Hematopoietic multipotent progenitor cell treated with erythropoietin and hydrocortisone succinate and interleukin-3 and kit ligand, for 15 days (in vitro differentiated cells): ENCODE data around the gene TAPBP.
A peak's percentile ranks its signal among the peaks of the same experiment; 100 is the strongest.

Source experiments
- DNase-seq: peaks from one replicate; pipeline ENCODE4 v3.0.0-alpha.2; 2015; ENCODE audit warnings: low spot score

The TAPBP gene

GRCh38 chr6:33296797-33297405, 17.0 kb downstream of the TAPBP start:
- no peak for DNase-seq

GRCh38 chr6:33295621-33296369, 18.1 kb downstream of the TAPBP start:
- DNase-seq = no peak

- no peak for DNase-seq
These were observed 19.6 kb downstream of the TAPBP start for GRCh38 chr6:33294086-33294823.

GRCh38 chr6:33292996-33293682, 20.7 kb downstream of the TAPBP start:
- DNase-seq = no peak

GRCh38 chr6:33290459-33290858, 23.4 kb downstream of the TAPBP start:
- no peak for DNase-seq

- DNase-seq = no peak
These were observed 24.0 kb downstream of the TAPBP start for GRCh38 chr6:33289784-33290315.

- DNase-seq = peak; percentile 93
These were observed 24.7 kb downstream of the TAPBP start, which contains the start of the genes PFDN6 and WDR46 for GRCh38 chr6:33288921-33289783. Gene PFDN6 (plus strand): TSS chr6:33289601. CDS start chr6:33289857, 256 bp downstream. Gene WDR46 (minus strand): TSS chr6:33289239. CDS start chr6:33289170, 69 bp downstream.

- DNase-seq = no peak
These were observed 25.5 kb downstream of the TAPBP start for GRCh38 chr6:33288141-33288920.

- DNase-seq = no peak
These were observed 26.6 kb downstream of the TAPBP start for GRCh38 chr6:33286946-33287914.

- peak; percentile 70 for DNase-seq
These were observed 28.7 kb downstream of the TAPBP start for GRCh38 chr6:33285214-33285613.

GRCh38 chr6:33280539-33280938, 33.3 kb downstream of the TAPBP start:
- DNase-seq = no peak

- DNase-seq = peak; percentile 39
These were observed 33.8 kb downstream of the TAPBP start for GRCh38 chr6:33279971-33280511.

GRCh38 chr6:33279257-33279695, 34.6 kb downstream of the TAPBP start:
- DNase-seq = no peak

GRCh38 chr6:33278810-33279209, 35.1 kb downstream of the TAPBP start:
- DNase-seq = no peak

GRCh38 chr6:33278392-33278741, 35.5 kb downstream of the TAPBP start:
- no peak for DNase-seq

GRCh38 chr6:33277663-33278391, 36.1 kb downstream of the TAPBP start:
- no peak for DNase-seq

GRCh38 chr6:33276864-33277662, 36.8 kb downstream of the TAPBP start, which contains the start of gene B3GALT4:
Gene B3GALT4 (plus strand): TSS chr6:33277123. CDS start chr6:33277420, 297 bp downstream.
- DNase-seq = peak; percentile 84
